22Rv1 (cell line): Measurements from ENCODE around the gene EFCAB8.

Source experiments
- CTCF ChIP-seq: fragments of 450-650 bp; IDR thresholded peaks from 2 replicates; pipeline ENCODE4 v1.5.1; 2017; ENCODE audit warnings: mild to moderate bottlenecking
- ZFX ChIP-seq: fragments of 450-650 bp; IDR thresholded peaks from 2 replicates; pipeline ENCODE4 v1.6.1; 2017; ENCODE audit warnings: antibody characterized with exemption, borderline replicate concordance

GRCh38 chr20:32898729-32899128 lies 40.0 kb downstream of the EFCAB8 start:
- TF ChIP-seq CTCF (no peak), ZFX (no peak)
